ENCODE data around the gene MUCL3.

MUCL3 gene

DNA sequence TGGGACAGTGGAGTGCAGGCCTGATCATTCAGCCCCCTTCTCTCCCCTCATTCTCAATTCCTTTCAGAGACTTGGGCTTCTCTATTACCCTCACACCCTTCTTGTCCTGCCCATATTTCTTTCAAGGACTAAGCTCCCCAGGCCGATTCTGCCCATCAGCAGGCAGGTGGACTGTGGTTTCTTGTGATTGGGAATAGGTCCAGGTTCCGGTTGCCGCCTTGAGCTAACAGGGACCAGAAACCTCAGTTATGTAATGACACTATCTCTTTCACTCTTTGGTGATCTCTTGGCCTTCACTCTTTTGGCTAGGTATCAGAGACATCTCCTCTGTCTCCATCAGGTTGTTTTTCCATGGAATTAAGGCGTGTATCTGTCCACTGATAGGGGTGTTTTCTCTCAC, 6.5 kb downstream of the MUCL3 start:
- TF ChIP-seq, protein P1, sequence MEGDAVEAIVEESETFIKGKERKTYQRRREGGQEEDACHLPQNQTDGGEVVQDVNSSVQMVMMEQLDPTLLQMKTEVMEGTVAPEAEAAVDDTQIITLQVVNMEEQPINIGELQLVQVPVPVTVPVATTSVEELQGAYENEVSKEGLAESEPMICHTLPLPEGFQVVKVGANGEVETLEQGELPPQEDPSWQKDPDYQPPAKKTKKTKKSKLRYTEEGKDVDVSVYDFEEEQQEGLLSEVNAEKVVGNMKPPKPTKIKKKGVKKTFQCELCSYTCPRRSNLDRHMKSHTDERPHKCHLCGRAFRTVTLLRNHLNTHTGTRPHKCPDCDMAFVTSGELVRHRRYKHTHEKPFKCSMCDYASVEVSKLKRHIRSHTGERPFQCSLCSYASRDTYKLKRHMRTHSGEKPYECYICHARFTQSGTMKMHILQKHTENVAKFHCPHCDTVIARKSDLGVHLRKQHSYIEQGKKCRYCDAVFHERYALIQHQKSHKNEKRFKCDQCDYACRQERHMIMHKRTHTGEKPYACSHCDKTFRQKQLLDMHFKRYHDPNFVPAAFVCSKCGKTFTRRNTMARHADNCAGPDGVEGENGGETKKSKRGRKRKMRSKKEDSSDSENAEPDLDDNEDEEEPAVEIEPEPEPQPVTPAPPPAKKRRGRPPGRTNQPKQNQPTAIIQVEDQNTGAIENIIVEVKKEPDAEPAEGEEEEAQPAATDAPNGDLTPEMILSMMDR (IDR thresholded peaks at IDR 0.05; ENCODE audit: low read depth, low read length, missing control alignments) = no peak
- in situ Hi-C loops (cut with HindIII; ENCODE audit: low sequenced_read_pairs) = no loop called here

DNA sequence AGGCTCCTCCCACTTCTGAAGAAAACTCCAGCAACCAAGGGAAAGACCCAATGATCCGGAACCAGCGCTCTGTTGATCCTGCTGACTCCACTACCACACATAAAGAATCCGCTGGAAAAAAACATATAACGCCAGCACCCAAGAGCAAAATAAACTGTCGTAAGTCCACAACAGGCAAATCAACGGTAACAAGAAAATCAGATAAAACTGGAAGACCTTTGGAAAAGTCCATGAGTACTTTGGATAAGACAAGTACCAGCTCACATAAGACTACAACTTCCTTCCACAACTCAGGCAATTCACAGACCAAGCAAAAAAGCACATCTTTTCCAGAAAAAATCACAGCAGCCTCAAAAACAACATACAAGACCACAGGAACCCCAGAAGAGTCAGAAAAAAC, 8.0 kb downstream of the MUCL3 start:
- H3K4me3 ChIP-seq (ENCODE audit: low read depth, low read length) = no peak overlapping the region
- in situ Hi-C loops (cut with HindIII; ENCODE audit: low sequenced_read_pairs) = no loop called here
- TF ChIP-seq, protein P1 (IDR thresholded peaks at IDR 0.05; ENCODE audit: low read depth, low read length, missing control alignments) = no peak
- no peak for DNase-seq (ENCODE audit: low read depth)

More for the DNA sequence above, 6.5 kb downstream of the MUCL3 start:
- H3K4me3 ChIP-seq (ENCODE audit: low read depth, low read length) = no peak overlapping the region
- DNase-seq (ENCODE audit: low read depth) = no peak

DNA sequence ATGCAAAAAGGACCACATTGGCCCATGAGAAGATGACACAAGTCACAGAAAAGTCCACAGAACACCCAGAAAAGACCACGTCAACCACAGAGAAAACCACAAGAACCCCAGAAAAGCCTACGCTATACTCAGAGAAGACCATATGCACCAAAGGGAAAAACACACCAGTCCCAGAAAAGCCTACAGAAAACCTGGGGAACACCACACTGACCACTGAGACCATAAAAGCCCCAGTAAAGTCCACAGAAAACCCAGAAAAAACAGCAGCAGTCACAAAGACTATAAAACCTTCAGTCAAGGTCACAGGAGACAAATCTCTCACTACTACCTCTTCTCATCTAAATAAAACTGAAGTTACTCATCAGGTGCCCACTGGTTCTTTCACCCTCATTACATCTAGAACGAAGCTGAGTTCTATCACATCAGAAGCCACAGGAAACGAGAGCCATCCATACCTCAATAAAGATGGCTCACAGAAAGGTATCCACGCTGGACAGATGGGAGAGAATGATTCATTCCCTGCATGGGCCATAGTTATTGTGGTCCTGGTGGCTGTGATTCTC, 11.2 kb downstream of the MUCL3 start:
- in situ Hi-C loops (cut with HindIII; ENCODE audit: low sequenced_read_pairs) = no loop called here
- DNase-seq (ENCODE audit: low read depth) = no peak
- TF ChIP-seq, protein P1 (IDR thresholded peaks at IDR 0.05; ENCODE audit: low read depth, low read length, missing control alignments) = no peak
- H3K4me3 ChIP-seq (ENCODE audit: low read depth, low read length) = no peak overlapping the region

DNA sequence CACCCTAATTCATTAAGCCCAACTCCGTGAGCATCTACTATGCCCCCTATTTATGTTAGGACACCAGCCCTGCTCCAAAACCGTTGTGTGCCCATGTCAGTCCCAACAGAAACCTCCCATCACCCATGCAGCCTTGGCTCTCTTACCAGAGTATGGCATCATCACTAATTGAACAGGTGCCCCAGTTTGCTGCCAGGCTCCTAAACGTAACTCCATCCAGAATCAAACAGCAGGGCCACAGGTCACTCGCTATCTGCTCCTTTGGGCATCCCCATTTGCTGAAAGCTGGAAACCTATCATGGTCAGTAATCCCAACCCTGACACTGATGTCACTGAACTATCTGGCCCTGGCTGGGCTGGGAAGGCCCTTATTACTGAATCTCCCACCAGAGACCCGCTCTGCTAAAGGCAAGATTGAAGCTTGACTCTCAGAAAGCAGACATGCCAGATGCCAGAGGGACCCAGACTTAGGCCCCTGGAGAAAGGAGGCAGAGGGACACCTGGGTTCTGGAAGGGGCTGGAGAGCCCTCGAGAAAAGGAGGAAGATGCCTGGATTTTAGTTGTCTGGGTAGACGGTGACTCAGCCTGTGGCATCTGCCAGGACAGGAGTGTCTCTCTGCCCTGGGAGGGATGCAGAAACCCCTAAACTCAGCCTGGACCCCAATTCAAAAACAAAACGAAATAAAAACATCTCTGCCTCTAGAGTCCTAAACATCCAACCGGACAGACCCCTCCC, 14.0 kb downstream of the MUCL3 start:
- in situ Hi-C loops (cut with HindIII; ENCODE audit: low sequenced_read_pairs) = loop anchor here (5.0 kb wide), 1 partner anchor 87 kb away; no protein-coding TSS in a partner anchor
- DNase-seq (ENCODE audit: low read depth) = no peak
- TF ChIP-seq, protein P1 (IDR thresholded peaks at IDR 0.05; ENCODE audit: low read depth, low read length, missing control alignments) = no peak
- H3K4me3 ChIP-seq (ENCODE audit: low read depth, low read length) = peak overlapping the region; percentile 31

DNA sequence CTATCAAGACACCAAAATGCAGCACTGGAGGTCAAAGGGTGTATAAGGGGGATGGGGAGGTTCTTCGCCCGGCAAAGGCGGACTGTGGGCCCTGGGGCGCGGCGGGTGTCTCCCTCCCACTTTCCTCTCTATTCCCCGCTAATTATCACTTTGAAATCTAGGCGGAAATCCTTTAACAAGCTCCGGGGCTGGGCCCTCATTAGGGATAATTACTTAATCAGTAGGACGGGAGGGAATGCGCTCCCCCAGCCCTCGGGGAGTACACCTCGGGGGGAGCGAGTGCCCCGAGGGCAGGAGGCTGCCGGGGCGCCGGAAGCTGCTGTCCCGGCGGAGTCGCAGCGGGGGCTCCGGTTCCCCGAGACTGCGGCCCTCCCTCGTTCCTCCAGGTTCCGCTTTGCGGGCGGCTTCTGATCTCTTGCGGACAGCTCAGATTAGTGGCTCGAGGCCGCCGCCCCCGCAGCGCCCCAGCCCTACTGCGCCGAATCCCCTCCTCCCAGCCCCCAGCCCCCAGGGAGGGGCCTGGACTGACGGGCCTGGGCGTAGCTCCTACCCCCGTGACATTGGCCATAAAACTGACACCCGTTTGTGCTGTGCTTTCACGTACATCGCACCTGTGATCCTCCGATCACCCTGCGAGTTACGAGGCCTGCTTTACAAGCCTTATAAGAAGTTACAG, 14.7 kb downstream of the MUCL3 start:
- in situ Hi-C loops (cut with HindIII; ENCODE audit: low sequenced_read_pairs) = loop anchor here (5.0 kb wide), 1 partner anchor 88 kb away; no protein-coding TSS in a partner anchor
- TF ChIP-seq, protein P1 (IDR thresholded peaks at IDR 0.05; ENCODE audit: low read depth, low read length, missing control alignments) = no peak
- peak overlapping the region; percentile 31 for H3K4me3 ChIP-seq (ENCODE audit: low read depth, low read length)
- no peak for DNase-seq (ENCODE audit: low read depth)

DNA sequence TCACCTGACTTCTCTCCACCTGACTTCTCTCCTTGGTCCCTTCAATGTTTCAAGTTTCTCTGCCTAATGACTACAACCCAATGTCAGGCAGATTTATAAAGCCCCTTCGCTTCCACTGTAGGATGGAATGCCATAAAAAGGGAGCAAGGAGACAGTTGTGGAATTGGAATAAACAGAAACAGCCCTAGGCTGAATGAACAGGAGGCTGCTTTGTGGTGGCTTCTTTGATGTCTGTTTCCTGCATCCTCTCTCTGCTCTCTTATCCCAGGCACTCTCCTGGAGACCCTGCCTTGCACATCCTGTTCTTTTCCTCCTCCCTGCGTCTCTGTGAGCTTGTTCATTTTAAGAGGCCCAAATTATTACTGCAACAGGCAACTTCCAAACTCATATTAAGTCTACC, 16.9 kb downstream of the MUCL3 start:
- TF ChIP-seq, protein P1 (IDR thresholded peaks at IDR 0.05; ENCODE audit: low read depth, low read length, missing control alignments) = no peak
- no peak for DNase-seq (ENCODE audit: low read depth)
- no peak overlapping the region for H3K4me3 ChIP-seq (ENCODE audit: low read depth, low read length)
- in situ Hi-C loops (cut with HindIII; ENCODE audit: low sequenced_read_pairs) = loop anchor here (5.0 kb wide), 1 partner anchor 90 kb away; no protein-coding TSS in a partner anchor
